ENCODE data around the gene CTIF.

Gene CTIF

DNA sequence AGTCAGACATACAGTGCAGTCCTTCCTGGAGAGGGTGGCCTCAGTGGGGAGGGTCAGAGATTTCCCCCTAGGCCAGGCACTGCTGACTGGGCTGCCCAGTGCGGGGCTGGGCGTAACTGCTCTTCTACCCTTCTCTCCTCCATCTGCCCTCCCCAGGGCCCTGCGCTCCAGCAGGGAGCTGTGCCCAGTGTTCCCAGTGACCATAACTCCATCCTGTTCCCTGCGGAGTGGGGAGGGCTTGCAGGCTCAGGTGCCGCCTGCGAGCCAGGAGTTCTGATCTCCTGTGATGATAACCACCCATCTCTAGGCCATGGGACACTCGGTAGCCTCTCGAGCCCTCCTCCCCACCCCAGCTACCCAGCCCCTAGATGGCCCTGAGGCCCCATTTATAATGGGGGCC lies 304.3 kb downstream of the CTIF start:
- peaks cover 39% of the 10 kb centered on the region for H3K4me1 ChIP-seq
- no peak for DNase-seq
- no peaks in the 10 kb centered on the region for H3K36me3 ChIP-seq
- no peaks in the 10 kb centered on the region for H3K9me3 ChIP-seq
- TF ChIP-seq, protein P1, sequence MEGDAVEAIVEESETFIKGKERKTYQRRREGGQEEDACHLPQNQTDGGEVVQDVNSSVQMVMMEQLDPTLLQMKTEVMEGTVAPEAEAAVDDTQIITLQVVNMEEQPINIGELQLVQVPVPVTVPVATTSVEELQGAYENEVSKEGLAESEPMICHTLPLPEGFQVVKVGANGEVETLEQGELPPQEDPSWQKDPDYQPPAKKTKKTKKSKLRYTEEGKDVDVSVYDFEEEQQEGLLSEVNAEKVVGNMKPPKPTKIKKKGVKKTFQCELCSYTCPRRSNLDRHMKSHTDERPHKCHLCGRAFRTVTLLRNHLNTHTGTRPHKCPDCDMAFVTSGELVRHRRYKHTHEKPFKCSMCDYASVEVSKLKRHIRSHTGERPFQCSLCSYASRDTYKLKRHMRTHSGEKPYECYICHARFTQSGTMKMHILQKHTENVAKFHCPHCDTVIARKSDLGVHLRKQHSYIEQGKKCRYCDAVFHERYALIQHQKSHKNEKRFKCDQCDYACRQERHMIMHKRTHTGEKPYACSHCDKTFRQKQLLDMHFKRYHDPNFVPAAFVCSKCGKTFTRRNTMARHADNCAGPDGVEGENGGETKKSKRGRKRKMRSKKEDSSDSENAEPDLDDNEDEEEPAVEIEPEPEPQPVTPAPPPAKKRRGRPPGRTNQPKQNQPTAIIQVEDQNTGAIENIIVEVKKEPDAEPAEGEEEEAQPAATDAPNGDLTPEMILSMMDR (IDR thresholded peaks at IDR 0.05; ENCODE audit: low read depth, low read length), result no peak
- H3K27me3 ChIP-seq, result no peaks in the 10 kb centered on the region
- H3K4me3 ChIP-seq (ENCODE audit: low read depth, low read length), result no peak overlapping the region

DNA sequence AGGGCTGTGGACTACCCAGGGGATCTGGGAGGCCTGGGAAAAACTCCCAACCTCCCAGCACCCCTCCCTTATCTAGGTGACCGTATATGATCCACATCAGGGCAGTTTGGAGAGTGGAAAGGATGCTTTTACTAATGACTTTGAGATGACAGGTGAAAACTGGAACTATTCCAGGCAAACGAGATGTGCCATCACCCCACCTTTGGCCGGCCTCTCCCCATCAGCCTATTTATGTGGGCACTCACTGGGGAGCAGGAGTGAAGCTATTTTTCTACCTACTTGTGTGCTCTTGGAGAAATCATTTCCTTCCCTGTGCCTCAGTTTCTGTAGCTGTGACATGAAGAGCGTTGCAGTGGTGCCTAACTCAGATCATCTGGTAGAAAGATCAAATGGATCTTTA lies 304.8 kb downstream of the CTIF start:
- TF ChIP-seq, protein P1 (IDR thresholded peaks at IDR 0.05; ENCODE audit: low read depth, low read length), result no peak
- Histone ChIP-seq H3K4me1 (peaks cover 34% of the 10 kb centered on the region), H3K4me3 (ENCODE audit: low read depth, low read length) (no peak overlapping the region), H3K27me3 (no peaks in the 10 kb centered on the region), H3K9me3 (no peaks in the 10 kb centered on the region), H3K36me3 (no peaks in the 10 kb centered on the region)
- DNase-seq, result no peak

DNA sequence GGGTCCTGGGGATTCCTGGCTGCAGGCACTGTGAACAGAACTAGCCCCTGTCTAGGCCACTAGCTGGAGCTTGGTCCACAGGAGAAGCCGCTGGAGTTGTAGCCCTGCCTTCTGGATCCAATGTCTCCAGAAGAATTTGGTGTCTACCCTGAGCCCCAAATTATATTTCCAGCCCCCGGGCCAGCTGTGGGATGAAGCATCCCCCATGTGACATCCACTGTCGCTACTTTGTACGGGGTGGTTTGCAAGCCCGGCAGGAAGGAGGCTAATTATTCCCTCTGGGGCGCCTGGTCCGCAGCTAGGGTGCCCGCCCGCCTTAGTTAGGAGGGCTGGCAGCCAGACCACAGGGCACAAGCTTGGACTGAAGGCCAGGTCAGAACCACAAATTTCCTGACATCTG lies 305.4 kb downstream of the CTIF start:
- Histone ChIP-seq H3K27me3 (no peaks in the 10 kb centered on the region), H3K9me3 (no peaks in the 10 kb centered on the region), H3K4me1 (peaks cover 29% of the 10 kb centered on the region), H3K4me3 (ENCODE audit: low read depth, low read length) (no peak overlapping the region), H3K36me3 (no peaks in the 10 kb centered on the region)
- TF ChIP-seq, protein P1 (IDR thresholded peaks at IDR 0.05; ENCODE audit: low read depth, low read length), result no peak
- DNase-seq, result no peak

DNA sequence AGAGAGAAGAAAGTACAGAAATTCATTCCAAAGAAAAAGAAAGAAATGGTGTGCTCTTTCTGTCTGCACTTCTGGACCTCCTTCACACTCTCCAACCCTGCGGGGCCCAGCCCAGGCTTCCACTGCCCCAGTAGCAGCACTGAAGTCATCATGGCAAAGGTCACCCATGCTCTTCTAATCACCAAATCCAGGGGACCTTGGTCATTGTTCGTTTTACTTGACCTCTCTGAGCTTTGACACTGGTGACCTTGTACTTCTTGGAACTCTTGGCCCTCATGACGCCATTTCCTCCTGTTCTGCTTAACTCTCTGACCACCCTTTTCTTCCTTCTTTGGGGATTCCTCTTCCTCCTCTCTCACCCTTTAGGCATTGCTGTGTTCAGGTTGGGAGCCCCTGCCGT lies 306.3 kb downstream of the CTIF start:
- no peaks in the 10 kb centered on the region for H3K27me3 ChIP-seq
- peaks cover 20% of the 10 kb centered on the region for H3K4me1 ChIP-seq
- no peaks in the 10 kb centered on the region for H3K9me3 ChIP-seq
- no peak overlapping the region for H3K4me3 ChIP-seq (ENCODE audit: low read depth, low read length)
- no peaks in the 10 kb centered on the region for H3K36me3 ChIP-seq
- TF ChIP-seq, protein P1 (IDR thresholded peaks at IDR 0.05; ENCODE audit: low read depth, low read length), result no peak
- no peak for DNase-seq

DNA sequence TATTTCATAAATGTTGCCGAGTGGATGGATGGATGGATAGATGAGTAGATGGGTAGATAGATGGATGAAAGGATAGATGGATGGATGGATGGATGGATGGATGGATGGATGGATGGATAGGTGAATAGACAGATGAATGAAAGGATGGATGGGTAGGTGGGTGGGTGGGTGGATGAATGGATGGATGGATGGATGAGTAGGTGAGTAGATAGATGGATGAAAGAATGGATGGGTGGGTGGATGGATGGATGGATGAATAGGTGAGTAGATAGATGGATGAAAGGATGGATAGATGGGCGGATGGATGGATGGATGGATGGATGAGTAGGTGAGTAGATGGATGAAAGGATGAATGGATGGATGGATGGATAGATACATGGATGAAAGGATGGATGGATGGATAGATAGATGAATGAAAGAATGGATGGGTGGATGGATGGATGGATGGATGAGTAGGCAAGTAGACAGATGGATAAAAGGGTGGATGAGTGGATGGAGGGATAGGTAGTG lies 307.6 kb downstream of the CTIF start:
- Histone ChIP-seq H3K4me1 (peaks cover 23% of the 10 kb centered on the region), H3K36me3 (no peaks in the 10 kb centered on the region), H3K27me3 (no peaks in the 10 kb centered on the region), H3K4me3 (ENCODE audit: low read depth, low read length) (no peak overlapping the region), H3K9me3 (no peaks in the 10 kb centered on the region)
- TF ChIP-seq, protein P1 (IDR thresholded peaks at IDR 0.05; ENCODE audit: low read depth, low read length), result no peak
- no peak for DNase-seq

DNA sequence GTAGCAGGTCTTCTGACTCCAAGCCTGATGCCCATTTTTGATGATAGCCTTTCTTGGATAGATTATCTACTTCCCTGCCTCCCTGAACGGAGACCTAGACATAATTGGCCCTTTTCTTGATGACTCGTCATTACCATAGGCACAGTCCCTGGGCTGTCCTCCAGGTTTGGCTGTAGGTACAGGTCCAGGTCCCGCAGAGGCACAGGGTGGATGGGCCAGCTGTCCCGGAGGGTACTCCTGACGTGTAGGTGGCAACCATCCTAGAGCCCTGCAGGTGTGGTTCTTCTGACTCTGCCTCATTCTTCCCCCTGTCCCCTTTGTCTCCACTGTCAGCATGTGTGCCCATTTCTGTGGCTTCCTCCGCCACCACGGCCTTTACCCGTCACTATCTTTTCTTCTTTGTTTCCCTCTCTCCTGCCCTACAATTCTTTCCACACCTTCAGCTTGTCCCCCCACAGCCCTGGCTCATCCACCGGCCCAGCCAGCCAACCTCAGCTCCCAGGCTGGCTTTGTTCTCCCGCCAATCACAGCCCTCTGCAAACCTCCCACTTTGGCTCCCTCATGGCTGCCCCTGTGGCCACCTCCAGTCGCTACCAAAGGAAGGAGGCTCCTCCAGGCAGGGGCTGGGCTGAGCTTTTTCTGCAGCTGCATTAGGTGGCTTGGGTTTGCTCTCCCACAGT lies 309.1 kb downstream of the CTIF start:
- H3K27me3 ChIP-seq, result no peaks in the 10 kb centered on the region
- H3K4me1 ChIP-seq, result peaks cover 18% of the 10 kb centered on the region
- H3K4me3 ChIP-seq (ENCODE audit: low read depth, low read length), result no peak overlapping the region
- H3K36me3 ChIP-seq, result no peaks in the 10 kb centered on the region
- no peaks in the 10 kb centered on the region for H3K9me3 ChIP-seq
- DNase-seq, result no peak
- TF ChIP-seq, protein P1 (IDR thresholded peaks at IDR 0.05; ENCODE audit: low read depth, low read length), result no peak

All from BE2C (cell line).